Esophagus squamous epithelium (tissue), 4 donors: Measurements from ENCODE around the gene SEMA6A.
"Not testable (repeated sequence)": the region's sequence is repeated elsewhere in the genome, so short reads cannot be mapped to it uniquely, and the experiment has no call there.

ENCODE experiments used
- CTCF ChIP-seq, 6 experiments: fragments of 450-650 bp in 4 of 6; fragments of 200-600 bp in 2 of 6; sonication (generic) in 2 of 6; IDR thresholded peaks; one replicate each; pipeline ENCODE4 v1.5.1; 2016 to 2019; ENCODE audit warnings: antibody characterized with exemption in 6 of 6, mild to moderate bottlenecking in 4 of 6, moderate library complexity in 4 of 6
- POLR2A ChIP-seq, 4 donors: fragments of 450-650 bp; IDR thresholded peaks; one replicate each; pipeline ENCODE4 v1.6.1; 2017; ENCODE audit warnings: antibody characterized with exemption in 4 of 4, mild to moderate bottlenecking in 4 of 4, moderate library complexity in 3 of 4

GRCh38 chr5:116523182-116523581 is 51.4 kb downstream of the SEMA6A start:
- TF ChIP-seq CTCF, POLR2A (IDR thresholded peaks at IDR 0.05): not testable (repeated sequence)
